GM12891 (cell line): ENCODE data around the gene GUF1.

Source experiments
- POLR2A ChIP-seq: IDR thresholded peaks from 2 replicates; pipeline ENCODE4 v1.6.1; 2011; ENCODE audit warnings: low read depth, low read length, control low read depth
- TAF1 ChIP-seq: IDR thresholded peaks from 2 replicates; pipeline ENCODE4 v1.6.1; 2011; ENCODE audit warnings: low read depth, low read length, control low read depth

- TF ChIP-seq TAF1 = no peak
- no peak for TF ChIP-seq POLR2A
Observed at GRCh38 chr4:44679060-44679459, 840 bp downstream of the GUF1 start.
